GM23338 (cell line): ENCODE measurements around the gene BRINP2. TPM values are rescaled to one million over a fixed set of nuclear protein-coding genes. Genes with fewer than 3 reads are reported as not detected.

ENCODE experiments used
- ATAC-seq: fragments of 200-7000 bp; cut with Tn5 transposase; 3 replicates; pipeline ENCODE4 v1.9.1; 2020
- DNase-seq: peaks from one replicate; pipeline ENCODE4 v3.0.0-alpha.2; 2015; ENCODE audit warnings: low spot score
- H2AFZ ChIP-seq: fragments of 200-600 bp; sonication (generic); 2 replicates; pipeline ENCODE4 v1.8.0; 2016; ENCODE audit warnings: antibody characterized with exemption, mild to moderate bottlenecking, moderate library complexity
- H3F3A ChIP-seq: fragments of 200-600 bp; sonication (generic); replicated peaks from 2 replicates; pipeline ENCODE4 v1.8.0; 2017; ENCODE audit warnings: antibody characterized with exemption, mixed run types, low read depth
- H3K27ac ChIP-seq: fragments of 200-600 bp; sonication (generic); 2 replicates; pipeline ENCODE4 v1.6.1; 2016; ENCODE audit warnings: low read depth
- H3K27me3 ChIP-seq: fragments of 200-600 bp; sonication (generic); 2 replicates; pipeline ENCODE4 v1.8.0; 2016; ENCODE audit warnings: mild to moderate bottlenecking, mixed run types, moderate library complexity; ENCODE audit not compliant: insufficient read depth
- H3K36me3 ChIP-seq: fragments of 200-600 bp; sonication (generic); 2 replicates; pipeline ENCODE4 v1.8.0; 2016; ENCODE audit warnings: mild to moderate bottlenecking; ENCODE audit not compliant: insufficient read depth
- H3K4me1 ChIP-seq: fragments of 200-600 bp; sonication (generic); 2 replicates; pipeline ENCODE4 v1.8.0; 2016; ENCODE audit warnings: mild to moderate bottlenecking, moderate library complexity; ENCODE audit not compliant: insufficient read depth
- H3K4me2 ChIP-seq: fragments of 200-600 bp; sonication (generic); 2 replicates; pipeline ENCODE4 v1.7.1; 2017; ENCODE audit warnings: mixed run types
- H3K4me3 ChIP-seq: fragments of 200-600 bp; sonication (generic); 2 replicates; pipeline ENCODE4 v1.6.1; 2016; ENCODE audit warnings: mixed run types
- H3K79me2 ChIP-seq: fragments of 200-600 bp; sonication (generic); replicated peaks from 2 replicates; pipeline ENCODE4 v1.8.0; 2017; ENCODE audit warnings: mild to moderate bottlenecking; ENCODE audit not compliant: insufficient read depth
- H3K9me2 ChIP-seq: fragments of 200-600 bp; sonication (generic); 2 replicates; pipeline ENCODE4 v1.8.0; 2017; ENCODE audit not compliant: insufficient read depth
- H4K20me1 ChIP-seq: fragments of 200-600 bp; sonication (generic); replicated peaks from 2 replicates; pipeline ENCODE4 v1.8.0; 2017; ENCODE audit warnings: mild to moderate bottlenecking; ENCODE audit not compliant: insufficient read depth
- H3K27ac Mint-ChIP-seq: 2 replicates; pipeline ENCODE4 v1.8.0; 2020; ENCODE audit warnings: inconsistent platforms, mild to moderate bottlenecking, moderate library complexity, mixed read lengths
- H3K27me3 Mint-ChIP-seq: 3 replicates; pipeline ENCODE4 v1.8.0; 2022; ENCODE audit warnings: low read depth, mild to moderate bottlenecking, moderate library complexity, mixed read lengths, inconsistent platforms; ENCODE audit not compliant: insufficient read depth, poor library complexity
- H3K36me3 Mint-ChIP-seq: 3 replicates; pipeline ENCODE4 v1.8.0; 2021; ENCODE audit warnings: low read depth, mild to moderate bottlenecking, inconsistent platforms, moderate library complexity, mixed read lengths
- H3K4me1 Mint-ChIP-seq: 3 replicates; pipeline ENCODE4 v1.8.0; 2020; ENCODE audit warnings: mild to moderate bottlenecking, inconsistent platforms, mixed read lengths
- H3K4me3 Mint-ChIP-seq: 3 replicates; pipeline ENCODE4 v1.8.0; 2021; ENCODE audit warnings: moderate library complexity, mild to moderate bottlenecking, inconsistent platforms, mixed read lengths
- H3K9me3 Mint-ChIP-seq: 3 replicates; pipeline ENCODE4 v1.8.0; 2020; ENCODE audit warnings: moderate library complexity, mild to moderate bottlenecking, inconsistent platforms, mixed read lengths
- CTCF ChIP-seq, 2 experiments: fragments of 200-600 bp in 1 of 2; sonication (generic) in 1 of 2; conservative IDR thresholded peaks; 2 replicates each; pipeline versions ENCODE4 v1.5.1 to v1.6.1; 2016 to 2017; ENCODE audit warnings: antibody characterized with exemption in 2 of 2, low read depth in 2 of 2, mild to moderate bottlenecking in 2 of 2, moderate library complexity in 1 of 2
- EZH2 ChIP-seq: fragments of 200-600 bp; sonication (generic); IDR thresholded peaks from one replicate; pipeline ENCODE4 v1.8.0; 2017; ENCODE audit warnings: antibody characterized with exemption, mild to moderate bottlenecking, low read depth; ENCODE audit not compliant: unreplicated experiment
- EZH2phosphoT487 ChIP-seq: fragments of 200-600 bp; sonication (generic); IDR thresholded peaks from one replicate; pipeline ENCODE4 v1.8.1; 2018; ENCODE audit warnings: antibody characterized with exemption; ENCODE audit not compliant: unreplicated experiment
- JUNB ChIP-seq: IDR thresholded peaks from one replicate; pipeline ENCODE4 v1.6.1; 2016; ENCODE audit warnings: antibody characterized with exemption; ENCODE audit not compliant: unreplicated experiment
- POLR2AphosphoS5 ChIP-seq: IDR thresholded peaks from 2 replicates; pipeline ENCODE4 v1.6.1; 2016; ENCODE audit warnings: antibody characterized with exemption, low read depth
- REST ChIP-seq: IDR thresholded peaks from one replicate; pipeline ENCODE4 v1.6.1; 2018; ENCODE audit warnings: antibody characterized with exemption; ENCODE audit not compliant: unreplicated experiment
- STAT1 ChIP-seq: IDR thresholded peaks from one replicate; pipeline ENCODE4 v1.6.1; 2016; ENCODE audit warnings: antibody characterized with exemption; ENCODE audit not compliant: unreplicated experiment
- ZNF114 ChIP-seq: fragments of 250-450 bp; sonication (Bioruptor Pico); IDR thresholded peaks from 2 replicates; pipeline ENCODE4 v1.5.0; 2020; ENCODE audit warnings: mild to moderate bottlenecking, moderate library complexity
- ZNF331 ChIP-seq: fragments of 250-450 bp; sonication (Bioruptor Pico); IDR thresholded peaks from 2 replicates; pipeline ENCODE4 v1.5.0; 2020; ENCODE audit warnings: low read depth, mild to moderate bottlenecking, moderate library complexity
- ZNF462 ChIP-seq: fragments of 250-450 bp; sonication (Bioruptor Pico); IDR thresholded peaks from 2 replicates; pipeline ENCODE4 v1.5.0; 2020; ENCODE audit warnings: mild to moderate bottlenecking, moderate library complexity
- polyA plus RNA-seq: library from polyadenylated mRNA; unstranded; fragments of >200 nt; fragmentation: Nextera tagmentation; extraction: Ambion mirVana; gene quantifications from 2 replicates; pipeline ENCODE4 v1.2.1, GENCODE V29; 2016
- total RNA-seq: library from RNA; depleted of rRNA; stranded (reverse); fragments of >200 nt; shearing (Covaris generic); gene quantifications from 2 replicates; pipeline ENCODE4 v1.2.3, GENCODE V29; 2014

Gene BRINP2
- total and polyA plus RNA-seq, 2 experiments from 2014 or later = 0.10 to 0.52 TPM

- Histone ChIP-seq H3K79me2 (no peaks in the 10 kb centered on the region), H2AFZ (peak overlapping the region; percentile 100), H3K4me1 (peaks cover 13% of the 10 kb centered on the region), H3F3A (no peaks in the 10 kb centered on the region), H3K9me2 (no peaks in the 10 kb centered on the region), H3K27me3 (peaks cover 59% of the 10 kb centered on the region), H3K27ac (no peak overlapping the region), H3K4me3 (peak overlapping the region; percentile 96), H4K20me1 (no peaks in the 10 kb centered on the region; the same call in 1 of the 2 replicates), H3K36me3 (no peaks in the 10 kb centered on the region), H3K4me2 (peak overlapping the region; percentile 98)
- TF ChIP-seq ZNF331 (CRISPR knock-in tag) = no peak
- TF ChIP-seq ZNF462 = no peak
- no peak for TF ChIP-seq JUNB
- TF ChIP-seq EZH2 = no peak
- no peak for TF ChIP-seq STAT1
- no peak for TF ChIP-seq CTCF (conservative IDR thresholded peaks at IDR 0.05; ENCODE audit: low read depth in 2 of 2)
- TF ChIP-seq EZH2phosphoT487 = no peak
- TF ChIP-seq REST = no peak
- TF ChIP-seq ZNF114 (CRISPR knock-in tag) = no peak
- TF ChIP-seq POLR2AphosphoS5 = no peak
- Mint-ChIP-seq H3K36me3 (no peaks in the 10 kb centered on the region), H3K27me3 (peaks cover 21% of the 10 kb centered on the region), H3K4me1 (peaks cover 13% of the 10 kb centered on the region), H3K27ac (no peak overlapping the region; the same call in 1 of the 2 replicates), H3K4me3 (peak overlapping the region; percentile 87), H3K9me3 (no peaks in the 10 kb centered on the region)
- DNase-seq (peak; percentile 30), ATAC-seq (peak; percentile 46)
These were observed 6.8 kb upstream of the BRINP2 start for GRCh38 chr1:177163844-177164379.
